GM18907 (cell line): Measurements from ENCODE around the gene RUNDC3A.

Experiments used
- ATAC-seq: cut with Tn5 transposase; IDR thresholded peaks from one replicate; pipeline ENCODE4 v1.9.1; 2021; ENCODE audit warnings: mild to moderate bottlenecking, moderate library complexity; ENCODE audit not compliant: unreplicated experiment

RUNDC3A gene

GRCh38 chr17:44308320-44308818 lies at the start of gene RUNDC3A:
TSS of gene RUNDC3A (plus strand) at chr17:44308601. CDS start at chr17:44308833, 232 bp downstream.
- ATAC-seq = peak; percentile 45

GRCh38 chr17:44258811-44259351 lies 49.5 kb upstream of the RUNDC3A start:
- ATAC-seq = no peak

GRCh38 chr17:44260296-44260695 lies 48.1 kb upstream of the RUNDC3A start:
- ATAC-seq = no peak

- no peak for ATAC-seq
Observed at GRCh38 chr17:44262654-44263225, 45.7 kb upstream of the RUNDC3A start.

- no peak for ATAC-seq
Observed at GRCh38 chr17:44263345-44263902, 45.0 kb upstream of the RUNDC3A start.

GRCh38 chr17:44266402-44267164 lies 41.8 kb upstream of the RUNDC3A start:
- ATAC-seq = no peak

- ATAC-seq = no peak
Observed at GRCh38 chr17:44267165-44267455, 41.3 kb upstream of the RUNDC3A start.

- ATAC-seq = no peak
Observed at GRCh38 chr17:44267818-44268490, 40.4 kb upstream of the RUNDC3A start, which contains the start of gene SLC4A1. TSS of gene SLC4A1 (minus strand) at chr17:44268135. CDS start at chr17:44262866, 5,269 bp downstream.

- no peak for ATAC-seq
Observed at GRCh38 chr17:44268709-44269534, 39.5 kb upstream of the RUNDC3A start.

GRCh38 chr17:44269535-44270240 lies 38.7 kb upstream of the RUNDC3A start:
- no peak for ATAC-seq

- ATAC-seq = no peak
Observed at GRCh38 chr17:44272321-44272951, 36.0 kb upstream of the RUNDC3A start.

- ATAC-seq = no peak
Observed at GRCh38 chr17:44272954-44273353, 35.4 kb upstream of the RUNDC3A start.

GRCh38 chr17:44273607-44274006 lies 34.8 kb upstream of the RUNDC3A start:
- no peak for ATAC-seq

- no peak for ATAC-seq
Observed at GRCh38 chr17:44277976-44278375, 30.4 kb upstream of the RUNDC3A start.

- ATAC-seq = no peak
Observed at GRCh38 chr17:44279346-44279665, 29.1 kb upstream of the RUNDC3A start.

GRCh38 chr17:44279666-44280391 lies 28.6 kb upstream of the RUNDC3A start:
- peak; percentile 81 for ATAC-seq

- no peak for ATAC-seq
Observed at GRCh38 chr17:44280392-44280937, 27.9 kb upstream of the RUNDC3A start.

- no peak for ATAC-seq
Observed at GRCh38 chr17:44281570-44281969, 26.8 kb upstream of the RUNDC3A start.

GRCh38 chr17:44282264-44282663 lies 26.1 kb upstream of the RUNDC3A start:
- no peak for ATAC-seq
